Prostate gland (tissue), 2 donors: ENCODE results near the gene PPP1R12C. TPM values are rescaled to one million over a fixed set of nuclear protein-coding genes. Genes with fewer than 3 reads are reported as not detected.

Experiments used
- DNase-seq: peaks from one replicate; pipeline ENCODE4 v3.0.0-alpha.2; 2019; ENCODE audit warnings: low spot score
- H3K27ac ChIP-seq, 2 donors: fragments of 200-600 bp; sonication (generic); 2 replicates each; pipeline ENCODE4 v1.5.1; 2017 to 2019
- H3K27me3 ChIP-seq: fragments of 200-600 bp; sonication (generic); replicated peaks from 2 replicates; pipeline ENCODE4 v1.5.1; 2019; ENCODE audit not compliant: insufficient read depth
- H3K36me3 ChIP-seq, 2 donors: fragments of 200-600 bp; sonication (generic); 1 replicate in 1 of 2; 2 replicates in 1 of 2; pipeline versions ENCODE4 v1.5.1 to v1.8.1; 2017 to 2019
- H3K4me1 ChIP-seq: fragments of 200-600 bp; sonication (generic); replicated peaks from 2 replicates; pipeline ENCODE4 v1.5.1; 2019
- H3K4me3 ChIP-seq, 2 donors: fragments of 200-600 bp; sonication (generic); 2 replicates each; pipeline ENCODE4 v1.5.1; 2017 to 2019
- H3K9me3 ChIP-seq: fragments of 200-600 bp; sonication (generic); 2 replicates; pipeline ENCODE4 v1.5.1; 2017
- POLR2A ChIP-seq: fragments of 450-650 bp; IDR thresholded peaks from one replicate; pipeline ENCODE4 v1.6.1; 2016; ENCODE audit warnings: antibody characterized with exemption, mild to moderate bottlenecking
- POLR2AphosphoS5 ChIP-seq: sonication (generic); formaldehyde crosslinking; IDR thresholded peaks from one replicate; pipeline ENCODE4 v1.6.1; 2017; ENCODE audit warnings: antibody characterized with exemption
- WGBS: methylation state at CpG from one replicate; pipeline ENCODE4 v1.1.5; 2018; 5-methylcytosine and 5-hydroxymethylcytosine counted together
- intact Hi-C: fragments of 100-400 bp; cut with DNase I; formaldehyde crosslinking; loops from one replicate; pipeline ENCODE4 v1.14.2; 2022
- microRNA-seq: library from miRNA; unstranded; fragments of <30 nt; microRNA quantifications from one replicate; pipeline ENCODE4, GENCODE V29; 2016
- small RNA-seq, 2 donors: library from RNA; depleted of rRNA; stranded (forward); fragments of <200 nt; gene quantifications; one replicate each; pipeline ENCODE3, GENCODE V24; 2016
- total RNA-seq, 2 donors: library from RNA; depleted of rRNA; stranded (reverse); fragments of >200 nt; gene quantifications; one replicate each; pipeline ENCODE4 v1.1.0, GENCODE V29; 2016
- TF ChIP-seq, protein P1 (sequence below), 4 experiments: fragments of 200-600 bp in 2 of 4; fragments of 450-650 bp in 2 of 4; sonication (generic) in 2 of 4; IDR thresholded peaks; 1 replicate in 3 of 4; 2 replicates in 1 of 4; pipeline ENCODE4 v1.5.1; 2016 to 2019; ENCODE audit warnings: antibody characterized with exemption in 4 of 4, mild to moderate bottlenecking in 2 of 4, moderate library complexity in 2 of 4

The PPP1R12C gene
- total RNA-seq, 2 donors from 2014 or later: 67.8 to 164 TPM

DNA sequence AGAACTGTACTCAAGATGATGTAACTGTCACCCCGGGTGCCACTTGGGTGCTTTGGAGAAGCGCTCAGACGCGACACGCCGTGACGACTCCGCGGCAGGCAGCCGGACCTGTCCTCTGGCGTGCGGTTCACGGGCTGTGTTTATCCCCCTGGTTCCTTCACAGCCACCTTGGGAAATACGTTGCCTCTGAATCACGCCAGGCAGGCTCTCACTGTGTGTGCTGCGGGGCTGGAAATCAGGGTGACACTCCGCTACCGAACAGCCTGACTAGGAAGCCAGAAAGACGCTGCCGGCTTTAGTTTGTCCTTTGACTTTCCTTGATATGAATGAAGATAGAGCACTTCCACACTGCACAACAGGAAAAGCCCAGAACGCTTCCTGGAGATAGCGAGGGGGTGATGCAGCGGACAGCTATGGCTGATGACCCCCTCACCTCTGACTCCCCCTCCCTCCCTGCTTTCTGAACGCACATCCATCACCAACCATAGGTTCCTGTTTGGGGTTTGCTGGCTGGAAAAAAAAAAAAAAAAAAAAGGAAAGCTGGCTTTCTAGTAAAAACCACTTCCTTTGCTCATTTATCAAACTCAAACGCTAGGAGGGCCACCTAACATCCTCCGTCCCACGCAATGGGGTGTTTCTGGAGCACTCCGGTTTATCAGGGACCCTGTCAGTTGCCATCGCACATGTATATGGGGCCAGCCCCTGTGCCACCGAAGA lies 75.7 kb downstream of the PPP1R12C start:
- no peaks in the 10 kb centered on the region for H3K4me1 ChIP-seq
- H3K27ac ChIP-seq: no peak overlapping the region
- intact Hi-C loops: no loop called here
- H3K9me3 ChIP-seq: no peaks in the 10 kb centered on the region
- WGBS: 87% methylated on average over 30 of the region's 30 CpGs
- no peak for DNase-seq
- H3K4me3 ChIP-seq: no peak overlapping the region
- H3K27me3 ChIP-seq: no peaks in the 10 kb centered on the region
- no peak for TF ChIP-seq POLR2A
- TF ChIP-seq, protein P1, sequence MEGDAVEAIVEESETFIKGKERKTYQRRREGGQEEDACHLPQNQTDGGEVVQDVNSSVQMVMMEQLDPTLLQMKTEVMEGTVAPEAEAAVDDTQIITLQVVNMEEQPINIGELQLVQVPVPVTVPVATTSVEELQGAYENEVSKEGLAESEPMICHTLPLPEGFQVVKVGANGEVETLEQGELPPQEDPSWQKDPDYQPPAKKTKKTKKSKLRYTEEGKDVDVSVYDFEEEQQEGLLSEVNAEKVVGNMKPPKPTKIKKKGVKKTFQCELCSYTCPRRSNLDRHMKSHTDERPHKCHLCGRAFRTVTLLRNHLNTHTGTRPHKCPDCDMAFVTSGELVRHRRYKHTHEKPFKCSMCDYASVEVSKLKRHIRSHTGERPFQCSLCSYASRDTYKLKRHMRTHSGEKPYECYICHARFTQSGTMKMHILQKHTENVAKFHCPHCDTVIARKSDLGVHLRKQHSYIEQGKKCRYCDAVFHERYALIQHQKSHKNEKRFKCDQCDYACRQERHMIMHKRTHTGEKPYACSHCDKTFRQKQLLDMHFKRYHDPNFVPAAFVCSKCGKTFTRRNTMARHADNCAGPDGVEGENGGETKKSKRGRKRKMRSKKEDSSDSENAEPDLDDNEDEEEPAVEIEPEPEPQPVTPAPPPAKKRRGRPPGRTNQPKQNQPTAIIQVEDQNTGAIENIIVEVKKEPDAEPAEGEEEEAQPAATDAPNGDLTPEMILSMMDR (IDR thresholded peaks at IDR 0.05): no peak
- TF ChIP-seq POLR2AphosphoS5: no peak
- H3K36me3 ChIP-seq: peaks cover 0 to 22% of the 10 kb centered on the region in 2 donors

DNA sequence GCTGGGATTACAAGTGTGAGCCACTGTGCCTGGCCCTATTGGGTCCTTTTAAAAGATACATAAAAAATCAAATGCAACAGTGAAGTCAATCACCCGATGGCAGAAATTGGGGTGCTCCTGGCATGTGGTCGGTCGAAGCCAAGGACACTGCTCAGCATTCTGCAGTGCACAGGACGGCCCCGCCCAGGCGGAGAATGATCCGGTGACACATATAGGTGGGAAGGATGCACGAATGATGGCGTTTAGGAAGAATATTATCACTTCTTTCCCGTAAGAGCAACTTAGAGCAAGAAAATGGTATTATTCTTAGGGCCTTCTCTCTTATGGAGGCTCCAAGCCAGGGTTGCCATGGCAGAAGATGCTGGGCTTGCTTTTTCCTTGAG lies 76.2 kb downstream of the PPP1R12C start:
- TF ChIP-seq POLR2AphosphoS5: no peak
- TF ChIP-seq, protein P1 (IDR thresholded peaks at IDR 0.05): no peak
- whole genome bisulfite sequencing: 91% methylated on average over 10 of the region's 10 CpGs
- no peaks in the 10 kb centered on the region for H3K9me3 ChIP-seq
- H3K36me3 ChIP-seq: peaks cover 0 to 17% of the 10 kb centered on the region in 2 donors
- intact Hi-C loops: no loop called here
- no peak for DNase-seq
- no peaks in the 10 kb centered on the region for H3K4me1 ChIP-seq
- no peaks in the 10 kb centered on the region for H3K27me3 ChIP-seq
- H3K4me3 ChIP-seq: no peak overlapping the region
- H3K27ac ChIP-seq: no peak overlapping the region

Small RNAs within 50 kb of the gene (microRNA-seq; reads per million reads assigned to microRNA genes)
- not detected for gene MIR7975

Small RNAs within 50 kb of the gene (small RNA-seq; reads per million reads assigned to genes)
- gene MIR7975: 0 reads per million in 2 donors
- 0 reads per million in 2 donors for gene RF01210

Other genes starting within 250 kb of the PPP1R12C start
- not detected for gene FCAR, start 243.4 kb downstream of the PPP1R12C start, total RNA-seq
- gene NCR1, start 211.5 kb downstream of the PPP1R12C start, total RNA-seq: under 1 TPM in 1 of 2 donors, not detected in 1; 0.34 TPM
- 1 to 10 TPM in 1 of 2 donors, not detected in 1; 7.6 TPM for gene NLRP7, start 170.1 kb downstream of the PPP1R12C start, total RNA-seq
- 10 to 100 TPM; 18.5 to 22.4 TPM for gene NLRP2, start 151.3 kb downstream of the PPP1R12C start, total RNA-seq
- under 1 TPM; 0.23 to 0.27 TPM for gene GP6, start 79.4 kb downstream of the PPP1R12C start, total RNA-seq
- gene RDH13, start 54.5 kb downstream of the PPP1R12C start, total RNA-seq: 10 to 100 TPM; 29.8 to 32.8 TPM
- 10 to 100 TPM; 36.8 to 62.8 TPM for gene EPS8L1, start 41.8 kb downstream of the PPP1R12C start, total RNA-seq
- gene TNNT1, start 31.6 kb upstream of the PPP1R12C start, total RNA-seq: 10 to 100 TPM in 1 of 2 donors, 1 to 10 TPM in 1; 8.5 to 87.9 TPM
- 10 to 100 TPM in 1 of 2 donors, not detected in 1; 12.4 TPM for gene TNNI3, start 40.1 kb upstream of the PPP1R12C start, total RNA-seq
- 10 to 100 TPM in 1 of 2 donors, under 1 TPM in 1; 0.55 to 16.1 TPM for gene DNAAF3, start 49.0 kb upstream of the PPP1R12C start, total RNA-seq
- gene SYT5, start 62.7 kb upstream of the PPP1R12C start, total RNA-seq: 1 to 10 TPM in 1 of 2 donors, not detected in 1; 4.3 TPM
- gene PTPRH, start 91.9 kb upstream of the PPP1R12C start, total RNA-seq: 1 to 10 TPM in 1 of 2 donors, not detected in 1; 4.0 TPM
- 10 to 100 TPM in 1 of 2 donors, 1 to 10 TPM in 1; 1.5 to 10.8 TPM for gene TMEM86B, start 111.1 kb upstream of the PPP1R12C start, total RNA-seq
- 100 to 1,000 TPM in 1 of 2 donors, 10 to 100 TPM in 1; 49.5 to 112 TPM for gene PPP6R1, start 141.4 kb upstream of the PPP1R12C start, total RNA-seq
- gene HSPBP1, start 162.5 kb upstream of the PPP1R12C start, total RNA-seq: 10 to 100 TPM; 33.6 to 36.0 TPM
- gene BRSK1, start 166.4 kb upstream of the PPP1R12C start, total RNA-seq: 10 to 100 TPM in 1 of 2 donors, 1 to 10 TPM in 1; 1.4 to 10.9 TPM
- not detected for gene TMEM150B, start 207.7 kb upstream of the PPP1R12C start, total RNA-seq
- 10 to 100 TPM; 17.8 to 32.3 TPM for gene KMT5C, start 222.2 kb upstream of the PPP1R12C start, total RNA-seq
- gene COX6B2, start 237.1 kb upstream of the PPP1R12C start, total RNA-seq: 10 to 100 TPM in 1 of 2 donors, not detected in 1; 10.2 TPM
- gene GARIN5B, start 245.6 kb upstream of the PPP1R12C start, total RNA-seq: 1 to 10 TPM in 1 of 2 donors, not detected in 1; 1.5 TPM